K562 (cell line): ENCODE measurements around the gene CACNA1E.

Experiments used
- DACH1 ChIP-seq: fragments of 450-650 bp; IDR thresholded peaks from 2 replicates; pipeline ENCODE4 v1.6.1; 2018; ENCODE audit not compliant: partially characterized antibody
- MED1 ChIP-seq: sonication (generic); formaldehyde crosslinking; IDR thresholded peaks from 2 replicates; pipeline ENCODE4 v1.8.1; 2023; ENCODE audit warnings: missing genetic modification reagents, borderline replicate concordance
- ZNF766 ChIP-seq: fragments of 200-800 bp; sonication (Bioruptor generic); conservative IDR thresholded peaks from 2 replicates; pipeline ENCODE4 v1.6.1; 2016; ENCODE audit warnings: missing genetic modification characterization, missing compliant biosample characterization
- TF ChIP-seq, protein P1 (sequence below), 3 experiments: IDR thresholded peaks in 2 of 3; conservative IDR thresholded peaks in 1 of 3; 2 replicates each; pipeline ENCODE4 v1.5.1; 2011 to 2012; ENCODE audit warnings: low read length in 3 of 3, mild to moderate bottlenecking in 3 of 3, control low read depth in 2 of 3, improper control_type of control experiment in 1 of 3, inconsistent platforms in 1 of 3, low read depth in 1 of 3, mixed read lengths in 1 of 3, moderate library complexity in 1 of 3; ENCODE audit not compliant: insufficient read depth in 2 of 3

DNA sequence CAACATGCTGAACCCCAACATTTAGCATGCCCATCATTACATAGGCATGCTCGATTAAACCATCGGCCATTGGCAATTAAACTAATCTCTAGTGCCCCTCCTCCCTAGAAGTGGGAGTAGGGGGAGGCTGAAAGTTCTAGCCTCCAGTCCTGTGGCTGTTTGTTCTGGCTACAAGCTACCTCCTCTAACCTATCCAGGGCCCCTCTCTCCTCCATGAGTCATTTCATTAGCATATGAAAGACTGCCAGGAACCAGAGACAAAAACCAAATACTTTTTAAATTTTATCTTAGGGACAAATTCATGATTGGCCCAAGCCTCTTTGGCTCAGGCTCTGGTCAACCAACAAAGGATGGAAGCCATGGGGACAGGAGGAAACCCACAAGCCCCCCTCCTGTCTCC lies 231.1 kb downstream of the CACNA1E start:
- TF ChIP-seq ZNF766 (CRISPR knock-in tag) (no peak), MED1 (no peak), DACH1 (no peak)
- TF ChIP-seq, protein P1, sequence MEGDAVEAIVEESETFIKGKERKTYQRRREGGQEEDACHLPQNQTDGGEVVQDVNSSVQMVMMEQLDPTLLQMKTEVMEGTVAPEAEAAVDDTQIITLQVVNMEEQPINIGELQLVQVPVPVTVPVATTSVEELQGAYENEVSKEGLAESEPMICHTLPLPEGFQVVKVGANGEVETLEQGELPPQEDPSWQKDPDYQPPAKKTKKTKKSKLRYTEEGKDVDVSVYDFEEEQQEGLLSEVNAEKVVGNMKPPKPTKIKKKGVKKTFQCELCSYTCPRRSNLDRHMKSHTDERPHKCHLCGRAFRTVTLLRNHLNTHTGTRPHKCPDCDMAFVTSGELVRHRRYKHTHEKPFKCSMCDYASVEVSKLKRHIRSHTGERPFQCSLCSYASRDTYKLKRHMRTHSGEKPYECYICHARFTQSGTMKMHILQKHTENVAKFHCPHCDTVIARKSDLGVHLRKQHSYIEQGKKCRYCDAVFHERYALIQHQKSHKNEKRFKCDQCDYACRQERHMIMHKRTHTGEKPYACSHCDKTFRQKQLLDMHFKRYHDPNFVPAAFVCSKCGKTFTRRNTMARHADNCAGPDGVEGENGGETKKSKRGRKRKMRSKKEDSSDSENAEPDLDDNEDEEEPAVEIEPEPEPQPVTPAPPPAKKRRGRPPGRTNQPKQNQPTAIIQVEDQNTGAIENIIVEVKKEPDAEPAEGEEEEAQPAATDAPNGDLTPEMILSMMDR (IDR thresholded peaks at IDR 0.05 in 2 of 3, conservative IDR thresholded peaks at IDR 0.05 in 1 of 3; ENCODE audit: insufficient read depth in 2 of 3, low read depth in 1 of 3, low read length in 3 of 3): no peak
